RKO (cell line): Measurements from ENCODE around the gene AK4.
"Not testable (repeated sequence)": the region's sequence is repeated elsewhere in the genome, so short reads cannot be mapped to it uniquely, and the experiment has no call there.

Experiments used
- DNase-seq: peaks from one replicate; pipeline ENCODE4 v3.0.0-alpha.2; 2016; ENCODE audit warnings: low spot score

The AK4 gene

DNA sequence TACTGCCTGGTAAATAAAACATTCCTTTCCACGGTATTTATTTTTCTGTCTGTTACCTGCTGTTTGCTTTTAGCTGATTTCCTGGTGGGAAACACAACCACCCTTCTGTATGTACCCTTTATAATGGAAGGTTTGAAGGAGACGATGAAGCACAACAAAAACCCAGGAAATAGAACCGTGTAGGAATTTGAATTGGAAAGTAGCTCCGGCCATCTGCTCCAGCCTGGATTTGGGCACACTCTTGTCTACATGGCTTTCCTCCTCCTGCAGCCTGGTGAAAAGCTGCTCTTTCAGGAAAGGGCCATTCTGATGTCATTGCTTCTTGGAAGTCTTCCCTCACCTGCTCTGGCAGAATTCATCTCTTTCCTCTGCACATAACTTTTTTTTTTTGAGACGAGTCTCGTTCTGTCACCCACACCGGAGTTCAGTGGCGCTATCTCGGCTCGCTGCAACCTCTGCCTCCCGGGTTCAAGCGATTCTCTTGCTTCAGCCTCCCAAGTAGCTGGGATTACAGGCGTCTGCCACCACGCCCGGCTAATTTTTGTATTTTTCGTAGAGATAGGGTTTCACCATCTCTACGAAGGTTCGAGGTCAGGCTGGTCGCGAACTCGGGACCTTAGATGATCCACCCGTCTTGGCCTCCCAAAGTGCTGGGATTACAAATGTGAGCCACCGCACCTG is 2.7 kb downstream of the AK4 start:
- DNase-seq = no peak

DNA sequence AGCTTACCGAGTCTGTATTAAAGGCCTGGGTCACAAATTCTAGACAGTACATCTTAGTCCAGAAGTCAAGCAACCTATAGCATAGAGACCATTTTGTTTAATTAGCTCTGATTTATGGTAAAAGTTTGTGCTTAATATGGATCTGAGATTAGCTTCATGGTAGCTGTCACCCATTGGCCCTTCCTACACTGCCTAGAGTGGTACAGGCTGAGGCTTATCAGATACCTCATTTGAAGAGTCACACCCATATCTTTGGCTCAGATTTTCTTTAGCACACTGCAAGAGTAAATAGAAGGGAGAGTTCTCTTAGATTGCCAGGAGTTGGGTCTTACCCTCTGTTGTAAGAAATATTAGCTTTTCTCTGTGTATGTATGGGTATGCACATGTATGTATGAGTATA is 3.6 kb downstream of the AK4 start:
- DNase-seq = no peak

DNA sequence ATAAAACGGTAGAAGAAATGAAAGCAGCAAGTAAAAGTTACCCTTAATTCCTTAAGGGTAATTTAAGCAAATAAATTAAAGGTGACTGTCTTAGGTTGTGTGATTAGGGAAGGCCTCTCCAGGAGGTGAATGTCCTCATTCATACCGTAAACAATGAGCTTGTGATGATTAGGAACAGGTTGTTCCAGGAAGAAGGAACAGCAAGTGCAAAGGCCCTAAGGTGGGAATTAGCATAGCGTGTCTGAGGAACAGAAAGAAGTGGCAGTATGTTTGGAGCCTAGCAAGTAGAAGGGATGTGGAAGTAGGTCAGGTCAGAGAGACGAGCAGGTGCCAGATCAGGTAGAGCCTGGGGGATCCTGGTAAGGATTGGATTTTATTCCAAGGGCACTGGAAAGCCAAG is 5.6 kb downstream of the AK4 start:
- no peak for DNase-seq

DNA sequence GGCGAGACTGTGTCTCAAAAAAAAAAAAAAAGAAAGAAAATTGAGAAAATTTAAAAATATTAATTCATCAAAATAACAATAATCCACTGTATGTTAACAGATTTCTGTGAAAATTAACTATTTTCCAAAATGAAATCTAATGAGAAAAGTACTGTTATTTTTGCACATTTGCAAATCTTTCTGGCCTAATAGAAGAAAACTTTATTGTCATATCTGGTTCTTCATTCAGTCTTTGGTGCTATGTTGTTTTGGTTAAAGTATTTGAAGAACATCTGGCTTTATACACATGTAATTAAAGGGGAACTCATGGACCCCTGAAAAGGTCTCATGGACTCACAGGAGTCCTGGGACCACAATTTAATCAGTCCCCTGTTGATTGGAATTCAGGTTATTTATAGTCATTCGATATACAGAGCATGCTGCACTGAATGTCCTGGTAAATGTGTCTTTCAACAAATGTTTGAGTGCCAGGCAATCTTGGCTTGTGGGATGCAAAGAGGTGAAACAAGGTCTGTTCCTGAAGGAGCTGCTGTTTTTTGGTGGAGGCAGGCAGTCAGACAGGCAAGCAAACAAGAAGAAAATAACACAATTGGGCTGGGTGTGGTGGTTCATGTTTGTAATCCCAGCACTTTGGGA is 9.0 kb downstream of the AK4 start:
- DNase-seq = no peak

DNA sequence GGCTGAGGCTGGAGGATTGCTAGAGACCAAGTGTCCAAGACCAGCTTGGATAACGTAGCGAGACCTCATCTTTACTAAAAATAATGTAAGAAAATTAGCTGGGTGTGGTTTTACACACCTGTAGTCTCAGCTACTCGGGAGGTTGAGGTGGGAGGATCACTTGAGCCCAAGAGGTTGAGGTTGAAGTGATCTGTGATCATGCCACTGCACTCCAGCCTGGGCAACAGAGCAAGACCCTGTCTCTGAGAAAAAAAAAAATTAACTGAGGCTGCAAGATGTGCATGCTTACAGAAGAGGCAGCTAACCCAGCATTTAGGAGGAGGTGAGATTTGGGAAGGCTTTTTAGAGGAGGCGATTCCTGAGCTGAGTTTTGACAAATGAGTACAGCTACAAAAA is 9.5 kb downstream of the AK4 start:
- no peak for DNase-seq

DNA sequence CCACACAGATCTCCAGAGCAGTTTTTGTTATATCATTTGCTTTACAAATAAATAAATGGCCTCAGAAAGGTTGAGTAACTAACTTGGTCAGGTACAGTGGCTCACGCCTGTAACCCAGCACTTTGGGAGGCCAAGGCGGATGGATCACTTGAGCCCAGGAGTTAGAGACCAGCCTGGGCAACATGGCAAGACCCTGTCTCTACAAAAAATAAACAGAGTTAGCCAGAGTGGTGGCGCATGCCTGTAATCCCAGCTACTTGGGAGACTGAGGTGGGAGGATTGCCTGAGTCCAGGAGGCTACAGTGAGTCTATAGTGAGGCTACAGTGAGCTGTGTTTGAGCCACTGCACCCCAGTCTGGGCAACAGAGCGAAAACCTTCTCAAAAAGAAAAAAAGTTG is 11.3 kb downstream of the AK4 start:
- DNase-seq = not testable (repeated sequence)

DNA sequence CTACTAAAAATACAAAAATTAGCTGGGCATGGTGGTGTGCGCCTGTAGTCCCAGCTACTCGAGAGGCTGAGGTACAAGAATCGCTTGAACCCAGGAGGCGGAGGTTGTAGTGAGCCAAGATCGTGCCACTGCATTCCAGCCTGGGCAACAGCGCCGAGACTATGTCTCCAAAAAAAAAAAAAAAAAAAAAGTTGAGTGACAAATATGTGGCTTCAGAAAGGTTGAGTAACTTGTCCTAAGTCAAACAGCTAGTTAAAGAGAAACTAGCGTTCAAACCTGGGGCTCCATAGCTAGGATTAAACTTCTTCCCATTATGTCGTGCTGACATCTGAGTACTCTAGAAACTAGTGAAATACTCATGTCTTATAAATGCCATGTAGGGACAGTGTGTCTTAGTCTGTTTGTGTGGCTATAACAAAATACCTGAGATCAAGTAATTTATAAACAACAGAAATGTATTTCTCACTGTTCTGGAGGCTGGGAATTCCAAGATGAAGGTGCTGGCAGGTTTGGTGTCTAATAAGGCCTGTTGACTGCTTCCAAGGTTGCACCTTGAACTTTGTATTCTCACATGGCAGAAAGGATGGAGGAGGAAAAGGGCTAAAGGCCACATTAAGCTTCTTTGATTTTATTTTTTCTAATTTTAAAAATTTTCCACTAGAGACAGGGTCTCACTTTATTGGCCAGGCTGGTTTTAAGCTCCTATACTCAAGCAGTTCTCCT is 12.0 kb downstream of the AK4 start:
- no peak for DNase-seq

DNA sequence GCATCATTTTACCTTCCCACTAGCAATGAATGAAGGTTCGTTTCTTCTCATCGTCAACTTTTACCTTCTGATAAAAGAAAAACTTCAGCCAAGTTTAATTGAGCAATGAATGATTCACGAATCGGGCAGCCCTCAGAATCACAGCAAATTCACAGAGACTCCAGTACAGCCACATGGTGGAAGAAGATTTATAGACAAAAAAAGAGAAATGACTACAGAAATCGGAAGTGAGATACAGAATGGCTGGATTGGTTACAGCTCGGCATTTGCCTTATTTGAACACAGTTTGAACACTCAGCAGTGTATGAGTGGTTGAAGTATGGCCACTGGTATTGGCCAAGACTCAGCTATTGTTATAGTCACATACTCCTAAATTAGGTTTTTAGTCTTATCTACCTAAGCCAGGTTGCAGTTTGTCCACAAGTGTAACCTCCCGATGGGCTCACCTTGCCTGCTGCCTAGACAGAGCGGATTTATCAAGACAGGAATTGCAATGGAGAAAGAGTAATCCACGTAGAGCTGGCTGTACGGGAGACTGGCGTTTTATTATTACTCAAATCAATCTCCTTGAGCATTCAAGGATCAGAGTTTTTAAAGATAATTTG is 15.3 kb downstream of the AK4 start:
- no peak for DNase-seq

DNA sequence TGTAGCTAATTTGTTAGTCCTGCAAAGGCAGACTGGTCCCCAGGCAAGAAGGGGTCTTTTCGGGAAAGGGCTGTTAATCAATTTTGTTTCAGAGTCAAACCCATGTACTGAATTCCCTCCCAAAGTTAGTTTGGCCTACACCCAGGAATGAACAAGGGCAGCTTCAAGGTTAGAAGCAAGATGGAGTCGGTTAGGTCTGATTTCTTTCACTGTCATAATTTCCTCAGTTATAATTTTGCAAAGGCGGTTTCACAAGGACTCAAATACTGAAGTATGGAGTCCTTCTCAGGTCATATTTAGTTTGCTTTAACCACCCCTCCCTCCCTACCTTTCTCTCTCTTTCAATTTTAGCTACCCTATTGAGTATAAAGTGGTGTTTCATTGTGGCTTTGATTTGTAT is 16.1 kb downstream of the AK4 start:
- DNase-seq = not testable (repeated sequence)

DNA sequence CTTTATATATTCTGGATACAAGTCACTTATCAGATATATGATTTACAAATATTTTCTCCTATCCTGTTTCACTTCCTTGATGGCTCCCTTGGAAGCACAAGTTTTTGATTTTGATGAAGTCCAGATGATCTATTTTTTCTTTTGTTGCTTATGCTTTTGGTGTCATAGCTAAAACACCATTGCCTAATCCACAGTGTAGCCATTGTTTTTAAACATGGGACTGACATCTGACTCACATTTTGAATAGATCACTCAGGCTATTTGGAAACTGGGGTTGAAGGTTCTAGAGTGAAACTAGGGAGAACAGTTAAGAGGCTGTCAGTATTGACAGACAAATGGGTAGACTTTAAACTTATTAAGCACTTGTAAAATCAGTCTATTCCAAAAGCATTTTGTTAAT is 16.6 kb downstream of the AK4 start:
- no peak for DNase-seq

DNA sequence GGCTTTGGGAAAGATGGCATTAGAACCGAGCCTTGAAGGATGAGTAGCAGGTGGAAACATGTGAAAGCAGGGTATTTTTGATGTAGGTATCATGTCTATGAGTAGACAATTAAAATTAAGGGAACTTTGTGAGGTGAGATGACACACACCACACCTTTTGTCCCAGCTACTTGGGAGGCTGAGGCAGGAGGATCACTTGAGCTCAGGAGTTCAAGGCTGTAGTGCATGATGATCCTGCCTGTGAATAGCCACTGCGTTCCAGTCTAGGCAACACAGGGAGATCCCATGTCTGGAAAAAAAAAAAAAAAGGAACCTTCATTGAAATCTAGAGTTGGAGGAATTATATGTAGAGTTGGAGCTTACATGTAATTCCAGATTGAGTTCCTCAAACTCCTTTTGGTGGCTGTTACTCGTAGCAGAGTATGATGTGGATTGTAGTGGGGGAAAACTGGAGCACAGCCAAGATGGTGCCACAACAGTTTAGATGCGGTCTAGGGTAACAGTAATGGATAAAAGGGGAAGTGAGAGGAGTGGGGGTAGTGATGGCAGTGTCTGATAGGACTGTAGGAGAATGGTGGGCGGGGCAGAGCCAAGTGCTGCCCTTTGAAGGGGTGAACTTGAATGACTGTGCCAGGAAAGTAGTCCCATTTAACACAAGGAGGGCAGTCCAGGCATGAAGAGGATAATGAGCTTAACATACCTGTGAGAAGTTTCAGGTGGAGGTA is 17.4 kb downstream of the AK4 start:
- no peak for DNase-seq

DNA sequence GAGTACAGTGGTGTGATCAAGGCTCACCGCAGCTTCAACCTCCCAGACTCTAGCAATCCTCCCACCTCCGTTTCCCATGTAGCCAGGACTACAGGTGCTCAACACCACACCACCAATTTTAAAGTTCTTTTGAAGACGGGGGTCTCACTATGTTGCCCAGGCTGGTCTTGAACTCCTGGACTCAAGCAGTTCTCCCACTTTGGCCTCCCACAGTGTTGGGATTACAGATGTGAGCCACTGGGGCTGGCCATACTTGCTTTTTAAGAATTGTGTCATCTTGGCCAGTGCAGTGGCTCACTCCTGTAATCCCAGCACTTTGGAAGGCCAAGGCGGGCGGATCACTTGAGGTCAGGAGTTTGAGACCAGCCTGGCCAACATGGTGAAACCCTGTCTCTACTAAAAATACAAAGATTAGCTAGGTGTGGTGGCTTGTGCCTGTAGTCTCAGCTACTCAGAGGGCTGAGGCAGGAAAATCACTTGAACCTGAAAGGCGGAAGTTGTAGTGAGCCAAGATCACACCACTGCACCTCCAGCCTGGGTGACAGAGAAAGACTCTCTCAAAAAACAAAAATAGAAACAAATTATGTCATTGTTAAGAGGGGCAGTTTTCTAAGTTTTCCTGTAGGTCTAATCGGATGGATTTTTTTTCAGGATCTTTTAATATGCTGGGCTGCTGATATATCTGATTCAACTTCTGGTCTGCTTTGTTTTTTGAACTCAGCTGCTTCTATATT is 18.7 kb downstream of the AK4 start:
- DNase-seq = no peak

DNA sequence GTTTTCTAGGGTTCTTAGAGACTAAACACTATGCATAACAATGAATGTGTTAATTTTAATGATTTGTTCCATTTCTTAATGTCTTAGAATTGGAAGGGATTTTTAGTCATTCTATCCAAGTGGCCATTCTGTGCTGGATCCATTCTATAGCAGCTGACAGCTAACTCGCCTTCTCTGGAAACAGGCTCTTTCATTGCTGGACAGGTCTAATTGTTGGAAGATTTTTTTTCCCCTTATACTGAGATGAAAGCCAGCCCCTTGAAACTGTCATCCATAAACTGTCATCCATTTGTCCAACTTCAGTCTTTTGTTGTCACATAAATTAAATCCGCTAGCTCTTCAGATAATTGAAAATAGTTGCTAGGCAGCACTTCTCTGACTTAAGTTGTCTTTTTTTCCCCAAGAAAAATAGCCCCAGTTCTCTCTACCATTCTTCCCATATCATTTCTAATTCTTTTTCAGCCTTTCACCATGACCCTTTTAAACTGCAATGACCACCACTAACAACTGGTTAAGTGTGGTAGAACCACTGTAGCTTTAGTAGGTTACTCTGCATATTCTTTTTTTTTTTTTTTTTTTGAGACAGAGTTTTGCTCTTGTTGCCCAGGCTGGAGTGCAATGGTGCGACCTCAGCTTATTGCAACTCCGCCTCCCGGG is 19.7 kb downstream of the AK4 start:
- DNase-seq = no peak

DNA sequence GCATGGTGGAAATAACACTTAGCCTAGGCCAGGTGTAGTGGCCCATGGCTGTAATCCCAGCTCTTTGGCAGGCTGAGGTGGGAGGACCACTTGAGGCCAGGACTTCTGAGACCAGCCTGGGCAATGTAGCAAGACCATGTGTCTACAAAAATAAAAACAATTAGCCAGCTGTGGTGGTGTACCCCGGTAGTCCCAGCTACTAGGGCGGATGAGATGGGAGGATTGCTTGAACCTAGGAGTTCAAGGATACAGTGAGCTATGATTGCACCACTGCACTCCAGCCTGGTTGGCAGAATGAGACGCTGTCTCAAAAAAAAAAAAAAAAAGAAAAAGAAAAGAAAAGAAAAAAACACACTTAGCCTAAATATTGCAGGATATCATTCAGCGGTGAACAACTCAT is 20.9 kb downstream of the AK4 start:
- no peak for DNase-seq

DNA sequence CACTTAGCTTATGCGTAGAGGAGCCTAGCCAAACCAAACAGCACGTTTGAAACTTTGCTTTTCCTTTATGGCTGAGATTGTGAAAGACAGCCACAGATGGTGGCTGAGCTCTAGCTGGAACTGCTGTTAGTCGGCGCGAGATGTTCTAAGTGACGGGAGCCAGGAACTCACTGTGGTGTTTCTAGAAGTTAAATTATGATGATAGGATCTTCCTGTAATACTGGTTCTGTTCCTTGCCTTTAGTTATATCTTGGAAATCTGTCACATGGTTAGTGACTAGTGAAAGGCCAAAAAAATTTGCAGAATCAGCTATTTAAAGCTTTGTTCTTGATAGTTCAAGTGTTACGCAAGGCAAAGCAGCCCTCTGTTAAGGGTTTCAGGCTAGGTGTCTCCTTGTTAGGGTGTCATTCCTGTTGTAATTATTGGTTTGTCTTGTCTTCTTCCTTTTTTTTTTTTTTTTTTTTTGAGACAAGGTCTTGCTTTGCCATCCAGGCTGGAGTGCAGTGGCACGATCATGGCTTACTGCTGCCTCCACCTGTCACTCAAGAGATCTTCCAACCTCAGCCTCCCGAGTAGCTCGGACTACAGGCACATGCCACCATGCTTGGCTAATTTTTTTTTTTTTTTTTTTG is 22.6 kb downstream of the AK4 start:
- no peak for DNase-seq

DNA sequence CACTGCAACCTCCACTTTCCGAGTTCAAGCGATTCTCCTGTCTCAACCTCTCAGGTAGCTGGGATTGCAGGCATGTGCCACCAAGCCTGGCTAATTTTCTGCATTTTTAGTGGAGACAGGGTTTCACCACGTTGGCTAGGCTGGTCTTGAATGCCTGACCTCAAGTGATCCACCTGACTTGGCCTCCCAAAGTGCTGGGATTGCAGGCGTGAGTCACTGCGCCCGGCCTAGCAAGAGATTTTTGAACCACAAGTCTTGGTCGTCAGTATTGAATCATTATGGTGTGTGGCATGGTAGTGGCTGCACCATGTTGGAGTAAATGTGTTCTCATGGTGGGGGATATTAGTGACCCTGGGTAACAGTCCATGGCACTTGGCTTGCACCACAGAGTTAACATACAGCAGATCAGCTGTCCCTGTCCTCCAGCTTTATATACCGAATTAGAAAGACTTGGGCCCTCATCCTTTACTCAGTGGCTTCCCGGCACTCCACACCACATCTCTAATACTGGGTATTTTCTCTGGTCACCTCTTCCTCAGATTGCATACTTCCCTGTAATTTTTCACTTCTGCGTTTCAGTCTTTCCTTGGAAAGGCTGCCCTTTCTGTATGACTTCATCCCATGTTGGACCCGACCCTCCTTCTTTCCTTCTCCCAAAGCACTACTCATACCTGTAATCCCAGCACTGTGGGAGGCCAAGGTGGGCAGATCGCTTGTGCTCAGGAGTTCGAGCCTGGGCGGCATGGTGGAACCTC is 25.1 kb downstream of the AK4 start:
- DNase-seq = no peak

DNA sequence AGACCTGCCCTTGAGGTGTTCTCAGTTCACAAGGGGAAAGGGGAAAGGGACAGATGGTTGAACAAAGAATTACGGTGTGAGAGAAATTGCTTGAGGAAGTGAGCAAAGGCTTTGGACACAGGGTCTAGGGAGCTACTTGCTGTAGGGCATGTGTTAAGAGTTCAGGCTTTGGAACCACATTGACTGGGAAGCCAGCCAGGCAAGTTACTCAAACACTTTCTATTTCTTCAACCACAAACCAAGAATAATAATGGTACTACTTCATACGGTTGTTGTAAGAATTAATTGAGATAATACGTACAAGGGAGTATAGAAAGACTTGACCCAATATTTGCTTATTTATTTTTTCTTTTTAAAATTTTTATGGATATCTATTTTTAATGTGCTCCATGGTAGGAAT is 26.6 kb downstream of the AK4 start:
- no peak for DNase-seq

DNA sequence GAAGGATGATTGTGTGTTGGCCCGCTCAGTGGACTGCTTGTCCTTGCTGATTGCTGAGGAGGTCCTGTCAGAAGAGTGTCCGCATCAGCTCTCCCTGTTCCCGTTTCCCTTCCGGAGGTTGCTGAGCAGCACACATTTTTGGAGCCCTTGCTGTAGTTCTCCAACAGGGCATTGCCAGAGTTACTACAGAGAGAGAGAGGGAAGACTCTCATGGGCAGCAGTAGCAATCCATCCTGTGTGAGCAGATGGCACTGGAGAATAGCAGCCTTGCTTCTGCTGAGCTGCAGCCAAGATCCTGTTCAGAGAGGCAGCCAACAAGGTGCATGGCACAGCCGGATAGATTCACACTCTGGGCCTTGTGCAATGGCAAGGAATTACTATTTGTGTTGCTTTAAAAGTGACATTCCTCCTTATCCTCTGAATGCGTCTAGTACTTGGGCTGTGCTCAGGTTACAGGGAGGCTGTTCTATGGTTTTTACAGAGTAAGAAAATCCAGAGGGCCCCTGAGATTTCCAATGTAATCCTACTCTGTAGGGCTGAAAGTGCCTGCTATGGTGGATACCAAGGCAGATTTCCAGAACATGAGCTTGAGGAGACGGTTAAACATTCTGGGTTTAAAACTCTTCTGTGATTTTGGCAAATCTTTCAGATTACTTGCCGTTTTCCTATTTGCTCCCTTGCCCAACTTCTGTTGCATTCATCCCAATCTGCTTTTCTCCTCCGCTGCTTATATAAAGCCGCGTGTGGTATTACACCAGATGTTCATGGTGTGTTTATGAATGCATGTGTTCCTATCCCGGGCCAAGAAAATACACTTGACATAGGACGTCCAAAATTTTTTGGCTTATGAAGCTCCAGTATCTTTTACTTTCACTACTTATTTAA is 27.4 kb downstream of the AK4 start:
- no peak for DNase-seq

DNA sequence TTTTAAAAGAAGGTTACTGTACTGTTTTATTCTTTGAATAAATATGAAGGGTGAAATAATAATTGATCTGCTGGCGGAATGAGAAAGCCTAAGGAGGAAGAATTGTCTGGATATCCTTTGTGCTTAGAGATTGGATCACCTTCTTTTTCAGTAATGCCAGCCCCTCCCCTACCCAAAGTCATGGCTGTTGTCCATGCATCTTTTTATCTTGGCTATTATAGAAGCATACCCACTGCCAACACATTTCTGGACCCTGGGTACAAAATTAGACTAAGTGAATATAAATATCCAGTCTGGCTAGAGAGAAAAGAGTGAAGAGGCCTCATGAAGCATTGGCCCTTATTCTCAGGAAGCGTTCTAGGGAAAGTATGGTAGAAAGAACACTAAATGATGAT is 28.1 kb downstream of the AK4 start:
- DNase-seq = no peak
